ENCODE measurements around the gene ATAD3B.

- TF ChIP-seq ZNF253 (CRISPR knock-in tag; IDR thresholded peaks at IDR 0.05; ENCODE audit: borderline replicate concordance): no peak
- TF ChIP-seq, protein P1, sequence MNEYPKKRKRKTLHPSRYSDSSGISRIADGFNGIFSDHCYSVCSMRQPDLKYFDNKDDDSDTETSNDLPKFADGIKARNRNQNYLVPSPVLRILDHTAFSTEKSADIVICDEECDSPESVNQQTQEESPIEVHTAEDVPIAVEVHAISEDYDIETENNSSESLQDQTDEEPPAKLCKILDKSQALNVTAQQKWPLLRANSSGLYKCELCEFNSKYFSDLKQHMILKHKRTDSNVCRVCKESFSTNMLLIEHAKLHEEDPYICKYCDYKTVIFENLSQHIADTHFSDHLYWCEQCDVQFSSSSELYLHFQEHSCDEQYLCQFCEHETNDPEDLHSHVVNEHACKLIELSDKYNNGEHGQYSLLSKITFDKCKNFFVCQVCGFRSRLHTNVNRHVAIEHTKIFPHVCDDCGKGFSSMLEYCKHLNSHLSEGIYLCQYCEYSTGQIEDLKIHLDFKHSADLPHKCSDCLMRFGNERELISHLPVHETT (CRISPR knock-in tag; conservative IDR thresholded peaks at IDR 0.05): no peak
- TF ChIP-seq ZNF280B (CRISPR knock-in tag; IDR thresholded peaks at IDR 0.05; ENCODE audit: borderline replicate concordance): no peak
- TF ChIP-seq, protein P2, sequence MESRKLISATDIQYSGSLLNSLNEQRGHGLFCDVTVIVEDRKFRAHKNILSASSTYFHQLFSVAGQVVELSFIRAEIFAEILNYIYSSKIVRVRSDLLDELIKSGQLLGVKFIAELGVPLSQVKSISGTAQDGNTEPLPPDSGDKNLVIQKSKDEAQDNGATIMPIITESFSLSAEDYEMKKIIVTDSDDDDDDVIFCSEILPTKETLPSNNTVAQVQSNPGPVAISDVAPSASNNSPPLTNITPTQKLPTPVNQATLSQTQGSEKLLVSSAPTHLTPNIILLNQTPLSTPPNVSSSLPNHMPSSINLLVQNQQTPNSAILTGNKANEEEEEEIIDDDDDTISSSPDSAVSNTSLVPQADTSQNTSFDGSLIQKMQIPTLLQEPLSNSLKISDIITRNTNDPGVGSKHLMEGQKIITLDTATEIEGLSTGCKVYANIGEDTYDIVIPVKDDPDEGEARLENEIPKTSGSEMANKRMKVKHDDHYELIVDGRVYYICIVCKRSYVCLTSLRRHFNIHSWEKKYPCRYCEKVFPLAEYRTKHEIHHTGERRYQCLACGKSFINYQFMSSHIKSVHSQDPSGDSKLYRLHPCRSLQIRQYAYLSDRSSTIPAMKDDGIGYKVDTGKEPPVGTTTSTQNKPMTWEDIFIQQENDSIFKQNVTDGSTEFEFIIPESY (CRISPR knock-in tag; IDR thresholded peaks at IDR 0.05): no peak
- no peak for TF ChIP-seq ETV6 (CRISPR knock-in tag; conservative IDR thresholded peaks at IDR 0.05)
These were observed 12.1 kb downstream of the ATAD3B start for GRCh38 chr1:1483714-1484113.
